ENCODE data around the gene EFNA3. TPM values are rescaled to one million over a fixed set of nuclear protein-coding genes. Genes with fewer than 3 reads are reported as not detected.

The EFNA3 gene
- total RNA-seq, 1 donor: 1.4 TPM

DNA sequence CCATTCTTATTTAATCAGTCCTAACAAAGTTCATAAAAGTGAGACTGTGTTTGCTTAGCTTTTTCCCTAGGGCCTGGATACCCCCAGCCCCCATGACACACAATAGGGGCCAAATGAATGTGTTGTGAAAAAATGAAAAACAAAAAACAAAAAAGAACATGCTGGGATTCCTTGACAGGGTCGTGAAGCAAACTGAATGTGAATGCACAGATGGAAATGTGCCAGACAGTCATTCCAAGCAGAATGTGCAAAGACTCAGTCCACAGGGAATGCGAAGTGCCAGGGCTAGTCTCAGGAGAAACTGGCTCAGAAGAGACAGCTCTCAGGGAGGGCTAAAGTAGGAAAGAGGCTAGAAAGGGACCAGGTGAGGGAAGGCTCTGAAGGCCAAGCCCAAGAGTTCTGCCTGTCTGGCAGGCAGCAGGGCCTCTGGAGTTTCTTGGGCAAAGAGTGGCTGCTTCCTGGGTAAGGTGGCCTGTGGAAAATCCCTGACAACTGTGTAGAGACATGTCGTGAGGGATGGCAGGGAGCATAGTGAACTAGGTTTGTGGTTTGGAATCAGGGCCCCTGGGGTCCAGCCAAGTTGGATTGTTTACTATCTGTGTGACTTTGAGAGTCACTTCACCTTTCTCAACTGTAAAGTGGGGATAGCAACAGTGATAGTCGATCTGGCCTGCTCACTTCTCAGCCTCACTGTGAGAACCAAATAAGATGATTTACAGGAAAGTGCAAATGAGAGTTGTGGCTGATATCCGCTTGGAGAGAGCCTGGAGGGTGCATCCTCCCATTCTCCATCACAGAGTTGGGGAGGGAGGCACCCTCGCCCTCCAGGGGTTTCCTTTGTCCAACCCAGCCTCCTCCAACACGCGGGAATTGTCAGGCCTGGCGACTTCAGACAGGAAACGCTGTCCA lies 28.7 kb upstream of the EFNA3 start:
- DNase-seq (ENCODE audit: insufficient read length, low spot score, missing footprints): no peak
- peak overlapping the region; percentile 85 for H3K4me3 ChIP-seq (ENCODE audit: insufficient read depth, low read length)
- peak overlapping the region; percentile 94 for H2AFZ ChIP-seq (ENCODE audit: low read length)
- TF ChIP-seq CTCF (IDR thresholded peaks at IDR 0.05; ENCODE audit: extremely low read depth, low read depth, low read length): no peak
- H3K27me3 ChIP-seq (ENCODE audit: insufficient read depth, low read length): no peaks in the 10 kb centered on the region
- peaks cover 5% of the 10 kb centered on the region for H4K20me1 ChIP-seq (ENCODE audit: insufficient read depth, low read length)
- H3K4me1 ChIP-seq (ENCODE audit: insufficient read depth, low read length): peaks cover 26% of the 10 kb centered on the region
- peak overlapping the region; percentile 29 for H3K27ac ChIP-seq (ENCODE audit: low read depth, low read length)
- peaks cover 16% of the 10 kb centered on the region for H3K79me2 ChIP-seq (ENCODE audit: insufficient read depth, low read length)
- peaks cover 7% of the 10 kb centered on the region for H3K36me3 ChIP-seq (ENCODE audit: insufficient read depth, low read length)
- no peaks in the 10 kb centered on the region for H3K9me3 ChIP-seq (ENCODE audit: low read depth, low read length)
- peak overlapping the region; percentile 98 for H3K4me2 ChIP-seq (ENCODE audit: insufficient read depth, low read length)

- TF ChIP-seq CTCF (IDR thresholded peaks at IDR 0.05; ENCODE audit: extremely low read depth, low read depth, low read length): peak; percentile 82
- Histone ChIP-seq H3K4me3 (ENCODE audit: insufficient read depth, low read length) (peak within 1 kb of the TSS; percentile 85), H3K36me3 (ENCODE audit: insufficient read depth, low read length) (peaks cover 8% of the 10 kb centered on the region), H3K79me2 (ENCODE audit: insufficient read depth, low read length) (peaks cover 16% of the 10 kb centered on the region), H3K4me1 (ENCODE audit: insufficient read depth, low read length) (peaks cover 21% of the 10 kb centered on the region), H3K4me2 (ENCODE audit: insufficient read depth, low read length) (peak within 1 kb of the TSS; percentile 98), H3K27ac (ENCODE audit: low read depth, low read length) (peak within 1 kb of the TSS; percentile 58), H3K9me3 (ENCODE audit: low read depth, low read length) (no peaks in the 10 kb centered on the region), H2AFZ (ENCODE audit: low read length) (peak within 1 kb of the TSS; percentile 94), H4K20me1 (ENCODE audit: insufficient read depth, low read length) (peaks cover 5% of the 10 kb centered on the region), H3K27me3 (ENCODE audit: insufficient read depth, low read length) (no peaks in the 10 kb centered on the region)
- peak; percentile 99 for DNase-seq (ENCODE audit: insufficient read length, low spot score, missing footprints)
Observed at GRCh38 chr1:155050560-155051341, 27.9 kb upstream of the EFNA3 start, which contains the start of gene ADAM15. Gene ADAM15, plus strand, starts transcription at chr1:155051316. Its CDS starts 71 bp downstream, at chr1:155051387.

DNA sequence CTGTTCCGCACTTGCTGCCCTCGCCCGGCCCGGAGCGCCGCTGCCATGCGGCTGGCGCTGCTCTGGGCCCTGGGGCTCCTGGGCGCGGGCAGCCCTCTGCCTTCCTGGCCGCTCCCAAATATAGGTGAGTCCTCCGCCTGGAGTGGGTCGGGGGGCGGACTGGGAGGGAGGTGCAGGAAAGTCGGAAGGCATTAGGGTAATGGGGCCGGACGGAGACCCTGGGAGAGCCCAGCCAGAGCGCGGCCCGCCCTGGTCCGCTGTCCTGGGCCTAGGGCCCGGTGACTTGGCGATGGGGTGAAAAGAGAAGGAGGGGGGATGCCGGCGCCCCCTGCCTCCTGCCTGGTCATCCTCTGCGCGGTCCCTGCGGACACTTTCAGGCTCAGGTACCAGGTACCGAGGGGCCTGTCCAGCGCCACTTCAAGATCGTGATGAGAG lies 27.3 kb upstream of the EFNA3 start:
- DNase-seq (ENCODE audit: insufficient read length, low spot score, missing footprints): peak; percentile 92
- Histone ChIP-seq H3K27ac (ENCODE audit: low read depth, low read length) (peak overlapping the region; percentile 58), H2AFZ (ENCODE audit: low read length) (peak overlapping the region; percentile 66), H3K4me1 (ENCODE audit: insufficient read depth, low read length) (peaks cover 21% of the 10 kb centered on the region), H3K36me3 (ENCODE audit: insufficient read depth, low read length) (peaks cover 12% of the 10 kb centered on the region), H3K27me3 (ENCODE audit: insufficient read depth, low read length) (no peaks in the 10 kb centered on the region), H3K79me2 (ENCODE audit: insufficient read depth, low read length) (peaks cover 16% of the 10 kb centered on the region), H4K20me1 (ENCODE audit: insufficient read depth, low read length) (peaks cover 5% of the 10 kb centered on the region), H3K4me3 (ENCODE audit: insufficient read depth, low read length) (peak overlapping the region; percentile 85), H3K9me3 (ENCODE audit: low read depth, low read length) (no peaks in the 10 kb centered on the region), H3K4me2 (ENCODE audit: insufficient read depth, low read length) (peak overlapping the region; percentile 98)
- no peak for TF ChIP-seq CTCF (IDR thresholded peaks at IDR 0.05; ENCODE audit: extremely low read depth, low read depth, low read length)

All from osteoblast (primary cell).